ENCODE data around the gene TEX52.

GRCh38 chr12:2832550-2833127 is 24.2 kb downstream of the TEX52 start:
- TF ChIP-seq ZNF331 (CRISPR knock-in tag; IDR thresholded peaks at IDR 0.05; ENCODE audit: low read depth) (no peak), CTCF (conservative IDR thresholded peaks at IDR 0.05; ENCODE audit: low read depth in 2 of 2) (no peak), EZH2 (IDR thresholded peaks at IDR 0.05; ENCODE audit: low read depth, unreplicated experiment) (no peak), EZH2phosphoT487 (IDR thresholded peaks at IDR 0.05; ENCODE audit: unreplicated experiment) (no peak), CREB1 (CRISPR knock-in tag; IDR thresholded peaks at IDR 0.05; ENCODE audit: low read depth) (no peak), POLR2AphosphoS5 (IDR thresholded peaks at IDR 0.05; ENCODE audit: low read depth) (no peak), ETS1 (IDR thresholded peaks at IDR 0.05) (no peak)
- TF ChIP-seq, protein P1, sequence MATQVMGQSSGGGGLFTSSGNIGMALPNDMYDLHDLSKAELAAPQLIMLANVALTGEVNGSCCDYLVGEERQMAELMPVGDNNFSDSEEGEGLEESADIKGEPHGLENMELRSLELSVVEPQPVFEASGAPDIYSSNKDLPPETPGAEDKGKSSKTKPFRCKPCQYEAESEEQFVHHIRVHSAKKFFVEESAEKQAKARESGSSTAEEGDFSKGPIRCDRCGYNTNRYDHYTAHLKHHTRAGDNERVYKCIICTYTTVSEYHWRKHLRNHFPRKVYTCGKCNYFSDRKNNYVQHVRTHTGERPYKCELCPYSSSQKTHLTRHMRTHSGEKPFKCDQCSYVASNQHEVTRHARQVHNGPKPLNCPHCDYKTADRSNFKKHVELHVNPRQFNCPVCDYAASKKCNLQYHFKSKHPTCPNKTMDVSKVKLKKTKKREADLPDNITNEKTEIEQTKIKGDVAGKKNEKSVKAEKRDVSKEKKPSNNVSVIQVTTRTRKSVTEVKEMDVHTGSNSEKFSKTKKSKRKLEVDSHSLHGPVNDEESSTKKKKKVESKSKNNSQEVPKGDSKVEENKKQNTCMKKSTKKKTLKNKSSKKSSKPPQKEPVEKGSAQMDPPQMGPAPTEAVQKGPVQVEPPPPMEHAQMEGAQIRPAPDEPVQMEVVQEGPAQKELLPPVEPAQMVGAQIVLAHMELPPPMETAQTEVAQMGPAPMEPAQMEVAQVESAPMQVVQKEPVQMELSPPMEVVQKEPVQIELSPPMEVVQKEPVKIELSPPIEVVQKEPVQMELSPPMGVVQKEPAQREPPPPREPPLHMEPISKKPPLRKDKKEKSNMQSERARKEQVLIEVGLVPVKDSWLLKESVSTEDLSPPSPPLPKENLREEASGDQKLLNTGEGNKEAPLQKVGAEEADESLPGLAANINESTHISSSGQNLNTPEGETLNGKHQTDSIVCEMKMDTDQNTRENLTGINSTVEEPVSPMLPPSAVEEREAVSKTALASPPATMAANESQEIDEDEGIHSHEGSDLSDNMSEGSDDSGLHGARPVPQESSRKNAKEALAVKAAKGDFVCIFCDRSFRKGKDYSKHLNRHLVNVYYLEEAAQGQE (IDR thresholded peaks at IDR 0.05; ENCODE audit: unreplicated experiment) = no peak
- TF ChIP-seq, protein P2, sequence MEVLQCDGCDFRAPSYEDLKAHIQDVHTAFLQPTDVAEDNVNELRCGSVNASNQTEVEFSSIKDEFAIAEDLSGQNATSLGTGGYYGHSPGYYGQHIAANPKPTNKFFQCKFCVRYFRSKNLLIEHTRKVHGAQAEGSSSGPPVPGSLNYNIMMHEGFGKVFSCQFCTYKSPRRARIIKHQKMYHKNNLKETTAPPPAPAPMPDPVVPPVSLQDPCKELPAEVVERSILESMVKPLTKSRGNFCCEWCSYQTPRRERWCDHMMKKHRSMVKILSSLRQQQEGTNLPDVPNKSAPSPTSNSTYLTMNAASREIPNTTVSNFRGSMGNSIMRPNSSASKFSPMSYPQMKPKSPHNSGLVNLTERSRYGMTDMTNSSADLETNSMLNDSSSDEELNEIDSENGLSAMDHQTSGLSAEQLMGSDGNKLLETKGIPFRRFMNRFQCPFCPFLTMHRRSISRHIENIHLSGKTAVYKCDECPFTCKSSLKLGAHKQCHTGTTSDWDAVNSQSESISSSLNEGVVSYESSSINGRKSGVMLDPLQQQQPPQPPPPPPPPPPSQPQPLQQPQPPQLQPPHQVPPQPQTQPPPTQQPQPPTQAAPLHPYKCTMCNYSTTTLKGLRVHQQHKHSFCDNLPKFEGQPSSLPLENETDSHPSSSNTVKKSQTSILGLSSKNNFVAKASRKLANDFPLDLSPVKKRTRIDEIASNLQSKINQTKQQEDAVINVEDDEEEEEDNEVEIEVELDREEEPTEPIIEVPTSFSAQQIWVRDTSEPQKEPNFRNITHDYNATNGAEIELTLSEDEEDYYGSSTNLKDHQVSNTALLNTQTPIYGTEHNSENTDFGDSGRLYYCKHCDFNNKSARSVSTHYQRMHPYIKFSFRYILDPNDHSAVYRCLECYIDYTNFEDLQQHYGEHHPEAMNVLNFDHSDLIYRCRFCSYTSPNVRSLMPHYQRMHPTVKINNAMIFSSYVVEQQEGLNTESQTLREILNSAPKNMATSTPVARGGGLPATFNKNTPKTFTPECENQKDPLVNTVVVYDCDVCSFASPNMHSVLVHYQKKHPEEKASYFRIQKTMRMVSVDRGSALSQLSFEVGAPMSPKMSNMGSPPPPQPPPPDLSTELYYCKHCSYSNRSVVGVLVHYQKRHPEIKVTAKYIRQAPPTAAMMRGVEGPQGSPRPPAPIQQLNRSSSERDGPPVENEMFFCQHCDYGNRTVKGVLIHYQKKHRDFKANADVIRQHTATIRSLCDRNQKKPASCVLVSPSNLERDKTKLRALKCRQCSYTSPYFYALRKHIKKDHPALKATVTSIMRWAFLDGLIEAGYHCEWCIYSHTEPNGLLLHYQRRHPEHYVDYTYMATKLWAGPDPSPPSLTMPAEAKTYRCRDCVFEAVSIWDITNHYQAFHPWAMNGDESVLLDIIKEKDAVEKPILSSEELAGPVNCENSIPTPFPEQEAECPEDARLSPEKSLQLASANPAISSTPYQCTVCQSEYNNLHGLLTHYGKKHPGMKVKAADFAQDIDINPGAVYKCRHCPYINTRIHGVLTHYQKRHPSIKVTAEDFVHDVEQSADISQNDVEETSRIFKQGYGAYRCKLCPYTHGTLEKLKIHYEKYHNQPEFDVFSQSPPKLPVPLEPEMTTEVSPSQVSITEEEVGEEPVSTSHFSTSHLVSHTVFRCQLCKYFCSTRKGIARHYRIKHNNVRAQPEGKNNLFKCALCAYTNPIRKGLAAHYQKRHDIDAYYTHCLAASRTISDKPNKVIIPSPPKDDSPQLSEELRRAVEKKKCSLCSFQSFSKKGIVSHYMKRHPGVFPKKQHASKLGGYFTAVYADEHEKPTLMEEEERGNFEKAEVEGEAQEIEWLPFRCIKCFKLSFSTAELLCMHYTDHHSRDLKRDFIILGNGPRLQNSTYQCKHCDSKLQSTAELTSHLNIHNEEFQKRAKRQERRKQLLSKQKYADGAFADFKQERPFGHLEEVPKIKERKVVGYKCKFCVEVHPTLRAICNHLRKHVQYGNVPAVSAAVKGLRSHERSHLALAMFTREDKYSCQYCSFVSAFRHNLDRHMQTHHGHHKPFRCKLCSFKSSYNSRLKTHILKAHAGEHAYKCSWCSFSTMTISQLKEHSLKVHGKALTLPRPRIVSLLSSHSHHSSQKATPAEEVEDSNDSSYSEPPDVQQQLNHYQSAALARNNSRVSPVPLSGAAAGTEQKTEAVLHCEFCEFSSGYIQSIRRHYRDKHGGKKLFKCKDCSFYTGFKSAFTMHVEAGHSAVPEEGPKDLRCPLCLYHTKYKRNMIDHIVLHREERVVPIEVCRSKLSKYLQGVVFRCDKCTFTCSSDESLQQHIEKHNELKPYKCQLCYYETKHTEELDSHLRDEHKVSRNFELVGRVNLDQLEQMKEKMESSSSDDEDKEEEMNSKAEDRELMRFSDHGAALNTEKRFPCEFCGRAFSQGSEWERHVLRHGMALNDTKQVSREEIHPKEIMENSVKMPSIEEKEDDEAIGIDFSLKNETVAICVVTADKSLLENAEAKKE (CRISPR knock-in tag; IDR thresholded peaks at IDR 0.05) = no peak

Measured in GM23338 (cell line).